Liver (tissue), 9 donors: ENCODE results near the gene SCGN. TPM values are rescaled to one million over a fixed set of nuclear protein-coding genes. Genes with fewer than 3 reads are reported as not detected.

Experiments
- DNase-seq: peaks from one replicate; pipeline ENCODE4 v3.0.0-alpha.2; 2017; ENCODE audit warnings: low spot score
- H3K27ac ChIP-seq, 2 donors: one replicate each; pipeline ENCODE4 v1.7.0; 2013; ENCODE audit warnings: inconsistent platforms in 2 of 2, low read length in 2 of 2, control low read depth in 1 of 2, low read depth in 1 of 2, mild to moderate bottlenecking in 1 of 2
- H3K27me3 ChIP-seq, 4 donors: one replicate each; pipeline versions ENCODE4 v1.6.1 to v1.7.0; 2013; ENCODE audit warnings: low read length in 3 of 4, inconsistent platforms in 1 of 4, mild to moderate bottlenecking in 1 of 4, moderate library complexity in 1 of 4; ENCODE audit not compliant: control insufficient read depth in 4 of 4, insufficient read depth in 4 of 4
- H3K36me3 ChIP-seq, 4 donors: one replicate each; pipeline versions ENCODE4 v1.6.1 to v1.7.0; 2013; ENCODE audit warnings: low read length in 3 of 4, mild to moderate bottlenecking in 3 of 4, low read depth in 1 of 4, moderate library complexity in 1 of 4; ENCODE audit not compliant: control insufficient read depth in 4 of 4, insufficient read depth in 3 of 4
- H3K4me1 ChIP-seq, 4 donors: one replicate each; pipeline versions ENCODE4 v1.6.1 to v1.7.0; 2013; ENCODE audit warnings: low read length in 3 of 4, mild to moderate bottlenecking in 3 of 4, moderate library complexity in 1 of 4; ENCODE audit not compliant: control insufficient read depth in 4 of 4, insufficient read depth in 4 of 4
- H3K4me3 ChIP-seq, 3 donors: one replicate each; pipeline versions ENCODE4 v1.6.1 to v1.7.0; 2013; ENCODE audit warnings: low read length in 3 of 3, control low read depth in 1 of 3, low read depth in 1 of 3, mild to moderate bottlenecking in 1 of 3
- H3K9ac ChIP-seq, 2 donors: one replicate each; pipeline ENCODE4 v1.7.0; 2013; ENCODE audit warnings: low read length in 2 of 2, mild to moderate bottlenecking in 2 of 2, moderate library complexity in 2 of 2, control low read depth in 1 of 2, low read depth in 1 of 2
- H3K9me3 ChIP-seq, 4 donors: one replicate each; pipeline versions ENCODE4 v1.6.1 to v1.7.0; 2013; ENCODE audit warnings: low read length in 3 of 4; ENCODE audit not compliant: control insufficient read depth in 4 of 4
- EGR1 ChIP-seq, 2 donors: IDR thresholded peaks; 2 replicates each; pipeline ENCODE4 v1.6.1; 2016 to 2018; ENCODE audit warnings: antibody characterized with exemption in 2 of 2, low read depth in 2 of 2
- FOXA1 ChIP-seq: IDR thresholded peaks from 2 replicates; pipeline ENCODE4 v1.6.1; 2016; ENCODE audit warnings: antibody characterized with exemption
- FOXA2 ChIP-seq: IDR thresholded peaks from 2 replicates; pipeline ENCODE4 v1.6.1; 2016; ENCODE audit warnings: antibody characterized with exemption
- GABPA ChIP-seq, 2 donors: IDR thresholded peaks in 1 of 2; conservative IDR thresholded peaks in 1 of 2; 2 replicates each; pipeline ENCODE4 v1.6.1; 2016; ENCODE audit warnings: antibody characterized with exemption in 2 of 2, mild to moderate bottlenecking in 1 of 2, moderate library complexity in 1 of 2
- HNF4A ChIP-seq, 2 donors: conservative IDR thresholded peaks; 2 replicates each; pipeline ENCODE4 v1.6.1; 2016; ENCODE audit warnings: antibody characterized with exemption in 2 of 2, mild to moderate bottlenecking in 2 of 2
- HNF4G ChIP-seq: IDR thresholded peaks from 2 replicates; pipeline ENCODE4 v1.6.1; 2016; ENCODE audit warnings: antibody characterized with exemption
- JUND ChIP-seq, 2 donors: IDR thresholded peaks; 2 replicates each; pipeline ENCODE4 v1.6.1; 2016; ENCODE audit warnings: antibody characterized with exemption in 2 of 2
- NR2F2 ChIP-seq: IDR thresholded peaks from 2 replicates; pipeline ENCODE4 v1.6.1; 2016; ENCODE audit warnings: antibody characterized with exemption
- RAD21 ChIP-seq, 2 donors: IDR thresholded peaks; 2 replicates each; pipeline ENCODE4 v1.6.1; 2016; ENCODE audit warnings: antibody characterized with exemption in 2 of 2, mild to moderate bottlenecking in 2 of 2
- RXRA ChIP-seq, 2 donors: IDR thresholded peaks; 2 replicates each; pipeline ENCODE4 v1.6.1; 2017 to 2018; ENCODE audit warnings: antibody characterized with exemption in 2 of 2, mild to moderate bottlenecking in 1 of 2
- SP1 ChIP-seq: IDR thresholded peaks from 2 replicates; pipeline ENCODE4 v1.6.1; 2018; ENCODE audit warnings: antibody characterized with exemption, mild to moderate bottlenecking
- TAF1 ChIP-seq: conservative IDR thresholded peaks from 2 replicates; pipeline ENCODE4 v1.6.1; 2016; ENCODE audit warnings: antibody characterized with exemption, mild to moderate bottlenecking
- YY1 ChIP-seq: IDR thresholded peaks from 2 replicates; pipeline ENCODE4 v1.6.1; 2016; ENCODE audit warnings: antibody characterized with exemption, mild to moderate bottlenecking
- WGBS: extraction: QIAGEN DNeasy Blood & Tissue Kit; methylation state at CpG from one replicate; pipeline ENCODE4 v1.1.7; 2013; 5-methylcytosine and 5-hydroxymethylcytosine counted together
- polyA plus RNA-seq, 2 donors: library from polyadenylated mRNA; stranded (reverse) in 1 of 2; unstranded in 1 of 2; fragments of 200-250 nt in 1 of 2; fragments of >200 nt in 1 of 2; fragmentation: Nextera tagmentation in 1 of 2; extraction: Ambion mirVana in 1 of 2; gene quantifications; one replicate each; pipeline versions ENCODE4 v1.2.1 to v1.2.3, GENCODE V29; 2013 to 2015
- total RNA-seq, 2 donors: library from RNA; depleted of rRNA; stranded (reverse); fragments of >200 nt; gene quantifications; one replicate each; pipeline ENCODE4 v1.2.3, GENCODE V29; 2014
- TF ChIP-seq, protein P1 (sequence below): IDR thresholded peaks from 2 replicates; pipeline ENCODE4 v1.6.1; 2016; ENCODE audit warnings: antibody characterized with exemption
- TF ChIP-seq, protein P2 (sequence below): fragments of 150-350 bp; IDR thresholded peaks from 2 replicates; pipeline ENCODE4 v1.5.1; 2017; ENCODE audit warnings: improper control_type of control experiment, low read depth, low read length; ENCODE audit not compliant: missing input control
- TF ChIP-seq, protein P3 (sequence below): IDR thresholded peaks from 2 replicates; pipeline ENCODE4 v1.6.1; 2016; ENCODE audit warnings: antibody characterized with exemption, mild to moderate bottlenecking
- TF ChIP-seq, protein P4 (sequence below): IDR thresholded peaks from 2 replicates; pipeline ENCODE4 v1.6.1; 2016; ENCODE audit warnings: antibody characterized with exemption
- TF ChIP-seq, protein P5 (sequence below): IDR thresholded peaks from 2 replicates; pipeline ENCODE4 v1.6.1; 2016; ENCODE audit warnings: antibody characterized with exemption
- donor health status: healthy.
- donor health status: healthy.
- donor health status: healthy.
- donor health status: healthy.
- donor health status: healthy.

Gene SCGN
- total and polyA plus RNA-seq, 4 donors: 0.28 to 8.1 (median 2.8) TPM

DNA sequence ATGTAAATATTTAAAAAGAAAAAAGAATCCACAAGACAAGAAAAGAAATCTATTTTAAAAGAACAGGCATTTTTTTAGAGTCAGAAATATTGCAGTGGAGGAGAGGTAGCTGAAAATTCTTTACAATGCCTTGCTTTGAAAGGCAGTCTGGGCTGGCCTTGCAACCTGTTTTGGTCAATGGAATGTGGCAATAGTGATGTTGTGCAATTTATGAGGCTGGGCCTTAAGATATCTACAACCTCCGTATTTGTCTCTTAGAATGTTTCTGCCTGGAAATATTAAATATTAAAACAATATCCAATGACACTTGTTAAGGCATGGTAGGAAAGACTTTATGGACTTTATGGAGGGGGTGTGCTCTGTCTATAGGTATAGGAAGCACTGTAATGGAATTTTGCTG is 14.8 kb upstream of the SCGN start:
- Histone ChIP-seq H3K36me3 (no peaks in the 10 kb centered on the region), H3K27ac (no peak overlapping the region), H3K4me1 (peaks cover 0 to under 1% (median 0%) of the 10 kb centered on the region in 4 donors), H3K9ac (no peak overlapping the region), H3K9me3 (peaks cover 0 to 6% (median 0%) of the 10 kb centered on the region in 4 donors), H3K4me3 (no peak overlapping the region), H3K27me3 (no peaks in the 10 kb centered on the region)
- no peak for TF ChIP-seq JUND (IDR thresholded peaks at IDR 0.05)
- TF ChIP-seq GABPA (IDR thresholded peaks at IDR 0.05 in 1 of 2, conservative IDR thresholded peaks at IDR 0.05 in 1 of 2): no peak
- TF ChIP-seq, protein P1, sequence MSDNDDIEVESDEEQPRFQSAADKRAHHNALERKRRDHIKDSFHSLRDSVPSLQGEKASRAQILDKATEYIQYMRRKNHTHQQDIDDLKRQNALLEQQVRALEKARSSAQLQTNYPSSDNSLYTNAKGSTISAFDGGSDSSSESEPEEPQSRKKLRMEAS: no peak
- no peak for TF ChIP-seq HNF4A (conservative IDR thresholded peaks at IDR 0.05)
- no peak for TF ChIP-seq YY1
- TF ChIP-seq, protein P2, sequence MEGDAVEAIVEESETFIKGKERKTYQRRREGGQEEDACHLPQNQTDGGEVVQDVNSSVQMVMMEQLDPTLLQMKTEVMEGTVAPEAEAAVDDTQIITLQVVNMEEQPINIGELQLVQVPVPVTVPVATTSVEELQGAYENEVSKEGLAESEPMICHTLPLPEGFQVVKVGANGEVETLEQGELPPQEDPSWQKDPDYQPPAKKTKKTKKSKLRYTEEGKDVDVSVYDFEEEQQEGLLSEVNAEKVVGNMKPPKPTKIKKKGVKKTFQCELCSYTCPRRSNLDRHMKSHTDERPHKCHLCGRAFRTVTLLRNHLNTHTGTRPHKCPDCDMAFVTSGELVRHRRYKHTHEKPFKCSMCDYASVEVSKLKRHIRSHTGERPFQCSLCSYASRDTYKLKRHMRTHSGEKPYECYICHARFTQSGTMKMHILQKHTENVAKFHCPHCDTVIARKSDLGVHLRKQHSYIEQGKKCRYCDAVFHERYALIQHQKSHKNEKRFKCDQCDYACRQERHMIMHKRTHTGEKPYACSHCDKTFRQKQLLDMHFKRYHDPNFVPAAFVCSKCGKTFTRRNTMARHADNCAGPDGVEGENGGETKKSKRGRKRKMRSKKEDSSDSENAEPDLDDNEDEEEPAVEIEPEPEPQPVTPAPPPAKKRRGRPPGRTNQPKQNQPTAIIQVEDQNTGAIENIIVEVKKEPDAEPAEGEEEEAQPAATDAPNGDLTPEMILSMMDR: no peak
- TF ChIP-seq RAD21 (IDR thresholded peaks at IDR 0.05): no peak
- TF ChIP-seq, protein P3, sequence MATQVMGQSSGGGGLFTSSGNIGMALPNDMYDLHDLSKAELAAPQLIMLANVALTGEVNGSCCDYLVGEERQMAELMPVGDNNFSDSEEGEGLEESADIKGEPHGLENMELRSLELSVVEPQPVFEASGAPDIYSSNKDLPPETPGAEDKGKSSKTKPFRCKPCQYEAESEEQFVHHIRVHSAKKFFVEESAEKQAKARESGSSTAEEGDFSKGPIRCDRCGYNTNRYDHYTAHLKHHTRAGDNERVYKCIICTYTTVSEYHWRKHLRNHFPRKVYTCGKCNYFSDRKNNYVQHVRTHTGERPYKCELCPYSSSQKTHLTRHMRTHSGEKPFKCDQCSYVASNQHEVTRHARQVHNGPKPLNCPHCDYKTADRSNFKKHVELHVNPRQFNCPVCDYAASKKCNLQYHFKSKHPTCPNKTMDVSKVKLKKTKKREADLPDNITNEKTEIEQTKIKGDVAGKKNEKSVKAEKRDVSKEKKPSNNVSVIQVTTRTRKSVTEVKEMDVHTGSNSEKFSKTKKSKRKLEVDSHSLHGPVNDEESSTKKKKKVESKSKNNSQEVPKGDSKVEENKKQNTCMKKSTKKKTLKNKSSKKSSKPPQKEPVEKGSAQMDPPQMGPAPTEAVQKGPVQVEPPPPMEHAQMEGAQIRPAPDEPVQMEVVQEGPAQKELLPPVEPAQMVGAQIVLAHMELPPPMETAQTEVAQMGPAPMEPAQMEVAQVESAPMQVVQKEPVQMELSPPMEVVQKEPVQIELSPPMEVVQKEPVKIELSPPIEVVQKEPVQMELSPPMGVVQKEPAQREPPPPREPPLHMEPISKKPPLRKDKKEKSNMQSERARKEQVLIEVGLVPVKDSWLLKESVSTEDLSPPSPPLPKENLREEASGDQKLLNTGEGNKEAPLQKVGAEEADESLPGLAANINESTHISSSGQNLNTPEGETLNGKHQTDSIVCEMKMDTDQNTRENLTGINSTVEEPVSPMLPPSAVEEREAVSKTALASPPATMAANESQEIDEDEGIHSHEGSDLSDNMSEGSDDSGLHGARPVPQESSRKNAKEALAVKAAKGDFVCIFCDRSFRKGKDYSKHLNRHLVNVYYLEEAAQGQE: no peak
- no peak for TF ChIP-seq RXRA (IDR thresholded peaks at IDR 0.05)
- TF ChIP-seq, protein P4, sequence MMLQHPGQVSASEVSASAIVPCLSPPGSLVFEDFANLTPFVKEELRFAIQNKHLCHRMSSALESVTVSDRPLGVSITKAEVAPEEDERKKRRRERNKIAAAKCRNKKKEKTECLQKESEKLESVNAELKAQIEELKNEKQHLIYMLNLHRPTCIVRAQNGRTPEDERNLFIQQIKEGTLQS: no peak
- TF ChIP-seq NR2F2: no peak
- no peak for TF ChIP-seq TAF1
- TF ChIP-seq SP1: no peak
- no peak for TF ChIP-seq FOXA1
- TF ChIP-seq FOXA2: no peak
- TF ChIP-seq, protein P5, sequence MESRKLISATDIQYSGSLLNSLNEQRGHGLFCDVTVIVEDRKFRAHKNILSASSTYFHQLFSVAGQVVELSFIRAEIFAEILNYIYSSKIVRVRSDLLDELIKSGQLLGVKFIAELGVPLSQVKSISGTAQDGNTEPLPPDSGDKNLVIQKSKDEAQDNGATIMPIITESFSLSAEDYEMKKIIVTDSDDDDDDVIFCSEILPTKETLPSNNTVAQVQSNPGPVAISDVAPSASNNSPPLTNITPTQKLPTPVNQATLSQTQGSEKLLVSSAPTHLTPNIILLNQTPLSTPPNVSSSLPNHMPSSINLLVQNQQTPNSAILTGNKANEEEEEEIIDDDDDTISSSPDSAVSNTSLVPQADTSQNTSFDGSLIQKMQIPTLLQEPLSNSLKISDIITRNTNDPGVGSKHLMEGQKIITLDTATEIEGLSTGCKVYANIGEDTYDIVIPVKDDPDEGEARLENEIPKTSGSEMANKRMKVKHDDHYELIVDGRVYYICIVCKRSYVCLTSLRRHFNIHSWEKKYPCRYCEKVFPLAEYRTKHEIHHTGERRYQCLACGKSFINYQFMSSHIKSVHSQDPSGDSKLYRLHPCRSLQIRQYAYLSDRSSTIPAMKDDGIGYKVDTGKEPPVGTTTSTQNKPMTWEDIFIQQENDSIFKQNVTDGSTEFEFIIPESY: no peak
- no peak for TF ChIP-seq HNF4G
- no peak for TF ChIP-seq EGR1 (IDR thresholded peaks at IDR 0.05; ENCODE audit: low read depth in 2 of 2)
- no peak for DNase-seq
- WGBS: 29% methylated on average over 1 of the region's 1 CpG
